ENCODE data around the gene NARF. TPM values are rescaled to one million over a fixed set of nuclear protein-coding genes. Genes with fewer than 3 reads are reported as not detected.

The NARF gene
- polyA plus RNA-seq, 1 experiment: 76.1 TPM

- CTCF ChIA-PET: no interaction called here
These were observed 29.4 kb downstream of the NARF start for GRCh38 chr17:82487910-82488309.

DNA sequence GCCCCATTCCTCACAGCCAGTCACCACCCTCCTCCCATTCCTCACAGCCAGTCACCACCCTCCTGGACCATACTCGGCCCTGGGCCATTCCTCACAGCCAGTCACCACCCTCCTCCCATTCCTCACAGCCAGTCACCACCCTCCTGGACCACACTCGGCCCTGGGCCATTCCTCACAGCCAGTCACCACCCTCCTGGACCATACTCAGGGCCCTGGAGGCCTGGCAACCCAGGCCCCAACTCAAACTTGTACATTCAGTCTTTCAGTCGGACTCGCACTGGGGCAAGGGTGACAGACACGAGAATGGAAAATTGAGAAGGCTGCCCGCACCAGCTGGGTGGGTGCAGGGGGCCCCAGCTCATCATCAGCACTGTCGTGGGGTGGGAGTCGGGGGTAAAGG, 30.6 kb downstream of the NARF start:
- Histone ChIP-seq H3K4me3 (ENCODE audit: low read depth, low read length) (no peak overlapping the region), H3K27ac (ENCODE audit: low read depth, low read length) (no peak overlapping the region), H3K27me3 (ENCODE audit: control insufficient read depth, insufficient read depth, low read length) (no peaks in the 10 kb centered on the region), H3K9me3 (ENCODE audit: control insufficient read depth, insufficient read depth, low read length) (no peaks in the 10 kb centered on the region; the same call in 1 of the 2 replicates)
- ChIA-PET POLR2A (no interaction called here), CTCF (interaction anchor here (0.8 kb wide), 1 partner anchor 62 kb away, joined by 3 read pairs; no protein-coding TSS in a partner anchor)
- no peak for TF ChIP-seq CTCF (IDR thresholded peaks at IDR 0.05; ENCODE audit: low read depth, low read length)
- DNase-seq (ENCODE audit: low read depth, low spot score): no peak

More at GRCh38 chr17:82487910-82488309, 29.4 kb downstream of the NARF start:
- no peak for DNase-seq (ENCODE audit: low read depth, low spot score)
- TF ChIP-seq CTCF (IDR thresholded peaks at IDR 0.05; ENCODE audit: low read depth, low read length): no peak
- Histone ChIP-seq H3K4me3 (ENCODE audit: low read depth, low read length) (no peak overlapping the region), H3K27me3 (ENCODE audit: control insufficient read depth, insufficient read depth, low read length) (no peaks in the 10 kb centered on the region), H3K9me3 (ENCODE audit: control insufficient read depth, insufficient read depth, low read length) (no peaks in the 10 kb centered on the region; the same call in 1 of the 2 replicates), H3K27ac (ENCODE audit: low read depth, low read length) (no peak overlapping the region)
- POLR2A ChIA-PET: no interaction called here

GRCh38 chr17:82489851-82490511, 31.4 kb downstream of the NARF start:
- CTCF ChIA-PET: no interaction called here
- Histone ChIP-seq H3K9me3 (ENCODE audit: control insufficient read depth, insufficient read depth, low read length) (no peaks in the 10 kb centered on the region; the same call in 1 of the 2 replicates), H3K4me3 (ENCODE audit: low read depth, low read length) (no peak overlapping the region), H3K27ac (ENCODE audit: low read depth, low read length) (no peak overlapping the region), H3K27me3 (ENCODE audit: control insufficient read depth, insufficient read depth, low read length) (no peaks in the 10 kb centered on the region)
- POLR2A ChIA-PET: no interaction called here
- no peak for TF ChIP-seq CTCF (IDR thresholded peaks at IDR 0.05; ENCODE audit: low read depth, low read length)
- DNase-seq (ENCODE audit: low read depth, low spot score): no peak

DNA sequence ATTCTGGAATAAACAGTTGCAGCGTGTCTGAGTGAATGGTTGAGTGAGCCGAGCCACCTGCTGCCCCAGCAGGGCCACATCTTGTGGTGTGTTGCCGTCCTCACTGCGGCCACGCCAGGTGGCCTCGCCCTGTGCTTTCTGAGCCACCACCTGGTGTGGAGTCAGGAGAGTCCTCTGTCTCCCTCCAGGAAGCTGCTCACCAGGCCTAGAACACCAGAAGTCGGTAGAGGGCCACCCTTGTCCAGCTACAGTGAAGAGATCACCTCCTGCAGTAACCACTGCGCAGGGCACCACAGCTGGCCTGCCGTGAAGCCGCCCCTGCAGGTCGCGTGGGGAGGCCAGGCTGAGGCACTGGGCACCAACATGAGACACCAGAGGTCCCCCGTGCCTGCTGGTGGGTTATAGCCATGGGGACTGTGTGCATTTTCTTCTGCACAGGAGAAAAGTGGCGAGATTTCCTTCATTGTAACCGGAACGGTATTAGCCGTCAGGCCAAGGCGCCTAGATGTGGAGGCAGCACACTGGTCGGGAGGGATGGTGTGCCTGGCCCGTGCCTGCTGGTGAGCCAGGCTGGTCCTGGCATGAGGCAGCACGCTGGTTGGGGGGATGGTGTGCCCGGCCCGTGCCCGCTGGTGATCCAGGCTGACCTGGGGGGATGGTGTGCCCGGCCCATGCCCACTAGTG, 32.1 kb downstream of the NARF start:
- no peak for TF ChIP-seq CTCF (IDR thresholded peaks at IDR 0.05; ENCODE audit: low read depth, low read length)
- ChIA-PET POLR2A (no interaction called here), CTCF (no interaction called here)
- Histone ChIP-seq H3K4me3 (ENCODE audit: low read depth, low read length) (no peak overlapping the region), H3K9me3 (ENCODE audit: control insufficient read depth, insufficient read depth, low read length) (no peaks in the 10 kb centered on the region; the same call in 1 of the 2 replicates), H3K27ac (ENCODE audit: low read depth, low read length) (no peak overlapping the region), H3K27me3 (ENCODE audit: control insufficient read depth, insufficient read depth, low read length) (no peaks in the 10 kb centered on the region)
- no peak for DNase-seq (ENCODE audit: low read depth, low spot score)

- DNase-seq (ENCODE audit: low read depth, low spot score): no peak
- no peak overlapping the region for H3K4me3 ChIP-seq (ENCODE audit: low read depth, low read length)
- no peak for TF ChIP-seq CTCF (IDR thresholded peaks at IDR 0.05; ENCODE audit: low read depth, low read length)
- no peak overlapping the region for H3K27ac ChIP-seq (ENCODE audit: low read depth, low read length)
- POLR2A ChIA-PET: no interaction called here
- CTCF ChIA-PET: no interaction called here
- H3K27me3 ChIP-seq (ENCODE audit: control insufficient read depth, insufficient read depth, low read length): no peaks in the 10 kb centered on the region
- no peaks in the 10 kb centered on the region; the same call in 1 of the 2 replicates for H3K9me3 ChIP-seq (ENCODE audit: control insufficient read depth, insufficient read depth, low read length)
These were observed 32.6 kb downstream of the NARF start for GRCh38 chr17:82491196-82491530.
